ENCODE measurements around the gene SOAT2.

SOAT2 gene

DNA sequence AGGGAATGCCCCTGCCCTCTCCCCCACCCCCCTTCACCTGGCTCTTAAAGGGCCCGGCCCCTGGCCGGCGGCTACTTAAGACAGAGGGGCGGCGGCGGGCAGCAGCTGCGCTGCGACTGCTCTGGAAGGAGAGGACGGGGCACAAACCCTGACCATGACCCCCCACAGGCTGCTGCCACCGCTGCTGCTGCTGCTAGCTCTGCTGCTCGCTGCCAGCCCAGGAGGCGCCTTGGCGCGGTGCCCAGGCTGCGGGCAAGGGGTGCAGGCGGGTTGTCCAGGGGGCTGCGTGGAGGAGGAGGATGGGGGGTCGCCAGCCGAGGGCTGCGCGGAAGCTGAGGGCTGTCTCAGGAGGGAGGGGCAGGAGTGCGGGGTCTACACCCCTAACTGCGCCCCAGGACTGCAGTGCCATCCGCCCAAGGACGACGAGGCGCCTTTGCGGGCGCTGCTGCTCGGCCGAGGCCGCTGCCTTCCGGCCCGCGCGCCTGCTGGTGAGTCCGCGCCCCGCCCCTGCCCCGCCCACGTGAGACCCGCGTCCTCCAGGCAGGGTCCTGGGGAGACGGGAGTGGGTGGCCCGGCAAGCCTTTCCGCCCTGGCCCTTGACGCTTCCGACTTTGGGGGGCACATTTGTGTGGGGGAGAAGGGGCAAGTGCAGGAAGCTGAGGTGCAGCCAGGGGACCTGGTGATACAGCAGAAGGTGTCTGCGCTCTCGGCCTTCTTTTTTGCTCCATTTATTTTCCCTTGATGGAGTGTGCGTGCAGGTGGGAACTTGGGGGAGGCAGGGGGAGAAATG, 5.5 kb upstream of the SOAT2 start, which contains the start of gene IGFBP6:
Gene IGFBP6, plus strand, starts transcription at position 104 of the 790 bp plus-strand sequence. Its CDS starts 51 bp downstream, at position 155.
- DNase-seq = peak; percentile 69
- Histone ChIP-seq H3K4me2 (ENCODE audit: low read depth, low read length) (peak within 1 kb of the TSS; percentile 100), H2AFZ (ENCODE audit: low read length) (peak within 1 kb of the TSS; percentile 99), H3K4me1 (ENCODE audit: low read length) (peaks cover 22% of the 10 kb centered on the region), H3K9ac (ENCODE audit: low read length) (peak within 1 kb of the TSS; percentile 39; the same call in 1 of the 2 replicates), H3K79me2 (ENCODE audit: low read length) (no peaks in the 10 kb centered on the region), H3F3A (ENCODE audit: insufficient read depth, low read length) (peaks cover 10% of the 10 kb centered on the region), H4K20me1 (ENCODE audit: insufficient read depth, low read length) (no peaks in the 10 kb centered on the region), H3K36me3 (replicated peaks; ENCODE audit: insufficient read depth, low read length) (no peaks in the 10 kb centered on the region), H3K9me3 (replicated peaks; ENCODE audit: insufficient read depth, low read length) (no peaks in the 10 kb centered on the region), H3K27me3 (replicated peaks; ENCODE audit: insufficient read depth, low read length) (0 out of 2 replicates have a peak, but pooled peaks cover 7% of the 10 kb centered on the region), H3K4me3 (ENCODE audit: low read length) (peak within 1 kb of the TSS; percentile 77), H3K27ac (ENCODE audit: low read length) (no peak within 1 kb of the TSS), H3K9me2 (replicated peaks; ENCODE audit: insufficient read depth, low read length) (no peaks in the 10 kb centered on the region)
- TF ChIP-seq EZH2phosphoT487 (IDR thresholded peaks at IDR 0.05; ENCODE audit: low read length) = no peak

DNA sequence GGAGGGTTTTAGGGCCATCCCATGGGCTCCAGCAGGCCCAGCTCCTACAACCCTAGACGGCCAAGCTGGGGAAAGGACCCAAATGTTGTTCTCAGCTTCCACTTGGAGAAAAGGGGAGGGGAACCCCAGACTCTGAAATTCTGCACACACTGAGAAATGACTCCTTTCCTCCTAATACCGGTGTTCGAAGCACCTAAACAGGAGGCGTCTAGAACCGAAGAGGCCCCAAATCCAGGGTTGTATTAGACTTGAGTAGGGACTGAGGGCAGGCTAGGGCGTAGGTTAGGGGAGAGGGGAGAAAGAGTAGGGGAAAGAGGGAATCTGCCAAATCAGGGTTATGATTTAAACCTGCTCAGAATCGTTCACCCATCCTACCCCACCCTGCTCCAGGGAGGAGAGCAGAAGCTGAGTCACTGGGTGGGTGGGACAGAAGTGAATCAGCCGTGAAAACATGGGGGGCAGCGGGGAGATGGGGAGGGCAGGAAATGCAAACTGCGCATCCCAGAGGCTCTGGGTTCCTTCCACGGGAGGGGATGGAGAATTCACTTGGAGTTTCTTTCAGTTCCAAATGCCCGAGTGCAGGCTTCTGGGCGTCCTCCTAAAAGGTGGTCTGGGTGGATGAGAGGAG, 4.8 kb upstream of the SOAT2 start:
- TF ChIP-seq, protein P1, sequence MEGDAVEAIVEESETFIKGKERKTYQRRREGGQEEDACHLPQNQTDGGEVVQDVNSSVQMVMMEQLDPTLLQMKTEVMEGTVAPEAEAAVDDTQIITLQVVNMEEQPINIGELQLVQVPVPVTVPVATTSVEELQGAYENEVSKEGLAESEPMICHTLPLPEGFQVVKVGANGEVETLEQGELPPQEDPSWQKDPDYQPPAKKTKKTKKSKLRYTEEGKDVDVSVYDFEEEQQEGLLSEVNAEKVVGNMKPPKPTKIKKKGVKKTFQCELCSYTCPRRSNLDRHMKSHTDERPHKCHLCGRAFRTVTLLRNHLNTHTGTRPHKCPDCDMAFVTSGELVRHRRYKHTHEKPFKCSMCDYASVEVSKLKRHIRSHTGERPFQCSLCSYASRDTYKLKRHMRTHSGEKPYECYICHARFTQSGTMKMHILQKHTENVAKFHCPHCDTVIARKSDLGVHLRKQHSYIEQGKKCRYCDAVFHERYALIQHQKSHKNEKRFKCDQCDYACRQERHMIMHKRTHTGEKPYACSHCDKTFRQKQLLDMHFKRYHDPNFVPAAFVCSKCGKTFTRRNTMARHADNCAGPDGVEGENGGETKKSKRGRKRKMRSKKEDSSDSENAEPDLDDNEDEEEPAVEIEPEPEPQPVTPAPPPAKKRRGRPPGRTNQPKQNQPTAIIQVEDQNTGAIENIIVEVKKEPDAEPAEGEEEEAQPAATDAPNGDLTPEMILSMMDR (IDR thresholded peaks at IDR 0.05; ENCODE audit: low read length) = 0 out of 2 replicates have a peak, but pooled peaks have one; percentile 2
- TF ChIP-seq EZH2 (optimal IDR thresholded peaks at IDR 0.05; ENCODE audit: low read depth, low read length) = no peak
- H3K36me3 ChIP-seq (replicated peaks; ENCODE audit: insufficient read depth, low read length) = no peaks in the 10 kb centered on the region
- peak overlapping the region; percentile 77 for H3K4me3 ChIP-seq (ENCODE audit: low read length)
- H3K9me2 ChIP-seq (replicated peaks; ENCODE audit: insufficient read depth, low read length) = no peaks in the 10 kb centered on the region
- peak overlapping the region; percentile 29; the same call in 1 of the 2 replicates for H3K9ac ChIP-seq (ENCODE audit: low read length)
- peak overlapping the region; percentile 99 for H2AFZ ChIP-seq (ENCODE audit: low read length)
- H3K27ac ChIP-seq (ENCODE audit: low read length) = no peak overlapping the region
- H4K20me1 ChIP-seq (ENCODE audit: insufficient read depth, low read length) = no peaks in the 10 kb centered on the region
- H3K4me2 ChIP-seq (ENCODE audit: low read depth, low read length) = peak overlapping the region; percentile 100
- peaks cover 17% of the 10 kb centered on the region for H3F3A ChIP-seq (ENCODE audit: insufficient read depth, low read length)
- no peaks in the 10 kb centered on the region for H3K79me2 ChIP-seq (ENCODE audit: low read length)
- H3K9me3 ChIP-seq (replicated peaks; ENCODE audit: insufficient read depth, low read length) = no peaks in the 10 kb centered on the region
- 0 out of 2 replicates have a peak, but pooled peaks cover 7% of the 10 kb centered on the region for H3K27me3 ChIP-seq (replicated peaks; ENCODE audit: insufficient read depth, low read length)
- H3K4me1 ChIP-seq (ENCODE audit: low read length) = peaks cover 29% of the 10 kb centered on the region
- DNase-seq = peak; percentile 9

DNA sequence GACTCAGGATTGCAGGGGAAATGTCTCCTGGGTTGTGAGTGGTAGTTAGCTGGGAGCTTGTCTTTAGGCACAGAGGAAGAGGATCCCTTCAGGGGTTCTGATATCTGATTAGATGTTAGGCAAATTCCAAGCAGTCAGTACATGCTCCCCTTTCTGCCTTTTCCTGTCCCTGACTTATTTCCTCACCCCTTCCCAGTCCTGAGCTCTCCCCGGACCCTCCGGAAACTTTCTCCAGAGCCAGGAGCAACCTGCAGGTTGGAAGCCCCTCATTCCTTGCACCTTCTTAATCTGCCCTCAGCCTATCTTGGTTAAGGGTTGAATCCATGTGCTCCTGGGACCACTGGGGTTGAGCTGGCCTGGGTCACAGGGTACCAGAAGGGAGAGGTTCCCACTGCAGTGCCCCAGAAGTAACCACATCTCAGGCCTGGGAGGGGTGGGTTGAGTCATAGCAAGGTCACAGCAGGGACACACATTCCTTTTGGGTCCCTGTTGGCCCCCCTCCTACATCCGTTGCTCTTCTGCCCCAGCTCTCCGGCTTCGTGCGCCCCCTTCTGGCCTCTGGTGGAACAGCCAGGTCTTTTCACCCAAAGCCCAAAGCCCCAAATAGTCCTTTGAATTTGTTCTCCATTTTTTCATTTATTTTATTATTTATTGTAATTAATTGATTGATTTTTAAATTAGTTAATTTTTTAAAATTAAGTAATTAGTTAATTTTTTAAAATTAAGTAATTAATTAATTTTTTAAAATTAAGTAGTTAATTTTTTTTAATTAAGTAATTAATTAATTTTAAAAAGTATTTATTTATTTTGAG, 4.0 kb upstream of the SOAT2 start:
- Histone ChIP-seq H3K9ac (ENCODE audit: low read length) (no peak overlapping the region), H3K27me3 (replicated peaks; ENCODE audit: insufficient read depth, low read length) (0 out of 2 replicates have a peak, but pooled peaks cover 7% of the 10 kb centered on the region)

More for the DNA sequence above, 4.0 kb upstream of the SOAT2 start:
- H3K4me1 ChIP-seq (ENCODE audit: low read length) = peaks cover 37% of the 10 kb centered on the region
- no peak overlapping the region for H3K27ac ChIP-seq (ENCODE audit: low read length)
- H3K79me2 ChIP-seq (ENCODE audit: low read length) = no peaks in the 10 kb centered on the region
- peaks cover 24% of the 10 kb centered on the region for H3F3A ChIP-seq (ENCODE audit: insufficient read depth, low read length)
- H3K4me3 ChIP-seq (ENCODE audit: low read length) = no peak overlapping the region
- H3K4me2 ChIP-seq (ENCODE audit: low read depth, low read length) = peak overlapping the region; percentile 22
- TF ChIP-seq, protein P1 (IDR thresholded peaks at IDR 0.05; ENCODE audit: low read length) = peak; percentile 79
- TF ChIP-seq EZH2 (optimal IDR thresholded peaks at IDR 0.05; ENCODE audit: low read depth, low read length) = no peak
- no peaks in the 10 kb centered on the region for H3K36me3 ChIP-seq (replicated peaks; ENCODE audit: insufficient read depth, low read length)
- H3K9me3 ChIP-seq (replicated peaks; ENCODE audit: insufficient read depth, low read length) = no peaks in the 10 kb centered on the region
- DNase-seq = peak; percentile 70
- no peaks in the 10 kb centered on the region for H3K9me2 ChIP-seq (replicated peaks; ENCODE audit: insufficient read depth, low read length)
- no peaks in the 10 kb centered on the region for H4K20me1 ChIP-seq (ENCODE audit: insufficient read depth, low read length)
- peak overlapping the region; percentile 33; the same call in 1 of the 2 replicates for H2AFZ ChIP-seq (ENCODE audit: low read length)
